ENCODE data around the gene COG7.
"Not testable (repeated sequence)": the region's sequence is repeated elsewhere in the genome, so short reads cannot be mapped to it uniquely, and the experiment has no call there.

Gene COG7

DNA sequence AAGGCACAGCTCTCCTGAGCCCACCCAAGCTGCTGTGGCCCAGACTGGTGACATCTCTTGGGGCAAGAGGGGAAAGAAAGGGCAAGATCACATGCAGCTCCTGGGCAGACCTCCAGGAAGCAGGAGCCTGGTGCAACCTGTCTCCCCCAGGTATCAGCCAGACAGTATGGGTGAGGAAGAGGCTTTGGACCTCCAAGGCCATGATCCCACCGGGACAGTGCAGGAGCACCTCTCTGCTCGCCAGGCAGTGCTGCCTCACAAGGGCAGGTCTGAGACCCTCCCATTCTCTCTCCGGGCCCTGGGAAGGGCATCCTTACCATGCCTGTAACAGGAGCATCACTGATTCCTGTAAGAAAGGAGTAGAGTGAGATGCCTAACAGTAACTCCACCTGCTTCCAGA, 25.6 kb upstream of the COG7 start:
- FAIRE-seq, result no peak
- DNase-seq (ENCODE audit: insufficient read length, low spot score), result no peak

DNA sequence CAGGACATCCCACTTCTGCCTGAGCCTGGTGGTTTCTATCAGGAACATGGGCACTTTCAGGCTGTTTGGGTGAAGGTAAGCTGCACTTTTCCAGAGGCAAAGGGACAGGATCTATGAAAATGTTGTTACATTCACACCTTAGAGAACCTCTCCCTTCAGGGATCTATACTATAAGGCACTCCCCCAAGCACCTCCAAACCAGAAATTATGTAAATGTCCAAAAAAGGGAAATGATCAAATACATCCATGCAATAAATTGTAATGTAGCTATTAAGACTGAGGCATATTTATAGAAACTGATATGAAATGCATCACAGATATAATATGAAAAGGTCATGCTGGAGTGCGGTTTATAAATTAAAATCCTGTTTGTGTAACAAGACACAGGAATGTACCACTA, 23.3 kb upstream of the COG7 start:
- no peak for FAIRE-seq
- DNase-seq (ENCODE audit: insufficient read length, low spot score), result no peak

DNA sequence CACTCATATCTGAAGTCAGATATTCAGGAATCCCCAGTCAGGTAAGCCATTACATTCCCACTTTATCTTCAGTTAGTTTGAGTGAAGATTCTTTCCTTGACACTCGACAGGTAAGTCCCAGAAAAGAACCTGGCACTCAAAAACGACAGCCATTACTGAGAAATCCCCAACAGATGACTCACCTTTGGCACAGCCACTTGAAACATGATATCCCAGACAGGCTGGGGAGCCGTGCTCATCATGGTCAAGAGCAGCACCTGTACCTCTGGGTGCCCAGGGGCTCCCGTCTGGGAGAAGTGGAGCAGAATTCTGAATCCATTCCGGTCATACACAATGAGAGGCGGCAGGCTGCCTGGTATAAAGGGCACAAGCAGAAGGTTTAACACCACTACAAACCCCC, 16.8 kb upstream of the COG7 start:
- FAIRE-seq, result no peak

DNA sequence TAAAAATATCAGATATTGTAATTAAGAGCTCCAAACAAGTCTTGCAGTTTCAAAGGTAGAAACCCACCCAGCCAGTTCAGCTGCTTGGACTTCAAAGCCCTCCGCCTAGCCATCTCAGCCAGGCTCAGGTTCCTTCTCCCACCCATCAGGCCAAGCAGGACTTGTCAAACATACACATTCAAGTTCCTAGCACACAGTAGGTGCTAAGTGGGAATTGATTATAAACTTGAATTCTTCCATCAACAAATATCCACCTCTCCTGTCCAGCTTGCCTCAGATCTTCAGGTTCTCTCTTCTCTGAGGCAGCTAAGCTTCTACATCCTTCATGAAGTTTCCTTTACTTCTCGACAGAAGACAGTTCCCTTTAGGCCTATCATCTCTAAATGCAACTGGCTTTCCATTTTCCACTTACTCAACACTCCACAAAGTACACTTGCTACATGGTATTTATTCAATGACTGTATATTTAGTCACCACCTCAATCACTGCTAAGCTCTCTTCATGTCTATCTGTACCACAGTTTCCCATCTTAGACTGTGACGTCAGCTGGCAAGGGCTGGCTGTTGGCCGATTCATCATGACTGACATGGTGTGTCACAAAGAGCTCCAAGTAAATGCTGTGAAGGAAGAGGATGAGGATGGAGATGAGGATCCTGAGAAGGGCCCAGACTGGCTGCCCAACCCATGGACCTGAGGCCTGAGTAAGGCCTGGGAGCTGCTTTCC, 13.3 kb upstream of the COG7 start:
- DNase-seq (ENCODE audit: insufficient read length, low spot score) (no peak), FAIRE-seq (no peak)

More for the DNA sequence above, 16.8 kb upstream of the COG7 start:
- no peak for DNase-seq (ENCODE audit: insufficient read length, low spot score)

DNA sequence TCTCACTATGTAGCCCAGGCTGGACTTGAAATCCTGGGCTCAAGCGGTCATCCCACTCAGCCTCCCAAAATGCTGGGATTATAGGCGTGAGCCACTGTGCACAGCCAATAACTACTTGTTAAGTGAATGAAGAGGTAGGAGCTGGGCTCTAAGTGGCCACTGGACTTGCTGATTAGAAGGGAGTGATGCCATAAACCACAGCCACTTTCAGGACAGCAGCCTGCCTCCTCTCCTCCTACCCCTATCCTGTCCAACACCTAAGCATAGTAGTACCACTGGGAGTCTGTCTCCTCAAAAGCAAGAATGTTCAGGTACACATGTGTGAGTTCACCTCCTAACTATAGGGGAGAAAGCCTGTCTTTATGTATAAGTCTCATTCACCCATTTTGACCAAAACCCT, 12.2 kb upstream of the COG7 start:
- DNase-seq (ENCODE audit: insufficient read length, low spot score) (no peak), FAIRE-seq (no peak)

DNA sequence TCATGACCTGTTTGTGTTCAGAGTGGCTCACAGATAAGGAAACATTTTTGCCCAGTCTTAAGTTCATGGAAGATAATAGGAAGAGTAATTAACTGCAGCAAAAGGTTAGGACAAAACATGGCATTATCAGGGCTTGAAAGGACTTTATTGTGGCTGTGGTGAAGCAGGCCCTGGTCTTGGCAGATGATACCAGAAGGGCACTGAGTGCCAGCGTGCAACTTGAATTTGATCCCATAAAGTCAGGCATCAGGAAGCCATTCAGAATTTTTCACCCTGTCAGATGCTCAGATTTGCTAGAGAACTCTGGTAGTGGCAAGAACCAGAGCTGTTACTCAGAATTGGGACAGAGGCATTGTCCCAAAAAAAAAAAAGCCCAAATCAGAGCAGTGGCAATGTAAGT, 11.2 kb upstream of the COG7 start:
- FAIRE-seq (no peak), DNase-seq (ENCODE audit: insufficient read length, low spot score) (no peak)

DNA sequence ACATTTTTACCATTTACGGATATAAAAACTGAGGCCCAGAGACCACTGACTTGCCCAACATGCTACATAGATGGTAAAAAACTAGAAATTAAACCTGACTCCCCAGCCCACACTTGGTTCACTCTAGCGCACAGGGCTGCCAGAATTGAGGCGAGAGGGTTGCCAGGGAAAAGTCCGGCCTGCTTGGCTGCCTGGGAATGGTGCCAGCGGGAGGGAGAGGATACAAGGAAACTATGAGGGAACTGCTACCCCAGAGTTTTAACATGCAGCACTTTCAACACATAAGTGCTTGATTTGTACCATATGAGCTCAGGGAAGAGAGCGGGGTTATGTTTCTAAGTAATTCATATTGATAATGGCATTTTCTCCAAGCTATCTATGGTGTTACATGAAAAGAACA, 10.0 kb upstream of the COG7 start:
- DNase-seq (ENCODE audit: insufficient read length, low spot score); FAIRE-seq: not testable (repeated sequence)

DNA sequence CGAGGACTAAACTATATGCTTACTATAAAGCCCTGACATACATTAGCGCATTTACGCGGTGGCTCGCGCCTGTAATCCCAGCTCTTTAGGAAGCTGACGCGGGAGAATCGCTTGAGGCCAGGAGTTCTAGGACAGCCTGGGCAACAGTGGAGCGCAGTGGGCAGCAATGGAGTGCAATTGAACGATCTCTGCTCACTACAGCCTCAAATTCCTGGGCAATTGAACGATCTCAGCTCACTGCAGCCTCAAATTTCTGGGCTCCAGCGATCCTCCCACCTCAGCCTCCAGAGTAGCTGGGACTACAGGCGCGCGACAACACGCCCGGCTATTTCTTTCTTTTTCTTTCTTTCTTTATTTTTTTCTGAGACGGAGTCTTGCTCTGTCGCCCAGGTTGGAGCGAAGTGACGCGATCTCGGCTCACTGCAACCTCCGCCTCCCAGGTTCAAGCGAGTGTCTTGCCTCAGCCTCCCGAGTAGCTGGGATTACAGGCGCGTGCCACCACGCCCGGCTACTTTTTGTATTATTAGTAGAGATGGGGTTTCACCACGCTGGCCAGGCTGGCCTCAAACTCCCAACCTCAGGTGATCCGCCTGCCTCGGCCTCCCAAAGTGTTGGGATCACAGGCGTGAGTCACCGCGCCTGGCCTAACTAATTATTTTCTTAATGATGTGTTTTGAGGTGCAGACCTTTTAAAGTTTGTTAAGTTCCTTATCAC, 506 bp upstream of the COG7 start:
- FAIRE-seq (no peak), DNase-seq (ENCODE audit: insufficient read length, low spot score) (no peak)

DNA sequence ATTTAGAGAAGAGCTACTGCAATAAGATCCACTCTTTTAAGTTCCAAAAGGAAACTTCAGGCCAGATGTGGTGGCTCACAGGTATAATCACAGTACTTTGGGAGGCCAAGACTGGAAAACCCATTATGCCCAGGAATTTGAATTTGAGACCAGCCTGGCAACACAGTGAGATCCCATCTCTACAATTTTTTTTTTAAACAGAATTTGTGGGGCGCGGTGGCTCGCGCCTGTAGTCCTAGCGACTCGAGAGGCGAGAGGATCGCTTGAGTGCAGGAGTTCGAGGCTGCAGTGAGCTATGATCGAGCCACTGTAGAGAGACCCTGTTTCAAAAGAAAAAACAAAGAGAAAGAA, 793 bp downstream of the COG7 start:
- no peak for FAIRE-seq
- DNase-seq (ENCODE audit: insufficient read length, low spot score), result no peak

DNA sequence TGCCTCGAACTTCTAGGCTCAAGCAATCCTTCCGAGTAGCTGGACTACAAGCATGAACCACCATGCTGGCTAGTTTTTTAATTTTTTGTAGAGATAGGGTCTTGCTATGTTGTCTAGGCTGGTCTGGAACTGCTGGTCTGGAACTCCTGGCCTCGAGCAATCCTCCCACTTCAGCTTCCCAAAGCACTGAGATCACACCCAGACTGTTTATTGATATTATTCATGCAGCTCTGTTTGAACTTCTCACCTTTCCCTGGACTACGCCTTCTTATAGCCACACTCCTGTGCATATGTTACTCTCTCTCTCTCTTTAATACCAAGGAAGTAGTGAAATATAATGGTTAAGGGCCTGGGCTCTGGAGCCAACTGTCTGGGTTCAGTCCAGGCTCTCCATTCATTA, 4.6 kb downstream of the COG7 start:
- no peak for FAIRE-seq

DNA sequence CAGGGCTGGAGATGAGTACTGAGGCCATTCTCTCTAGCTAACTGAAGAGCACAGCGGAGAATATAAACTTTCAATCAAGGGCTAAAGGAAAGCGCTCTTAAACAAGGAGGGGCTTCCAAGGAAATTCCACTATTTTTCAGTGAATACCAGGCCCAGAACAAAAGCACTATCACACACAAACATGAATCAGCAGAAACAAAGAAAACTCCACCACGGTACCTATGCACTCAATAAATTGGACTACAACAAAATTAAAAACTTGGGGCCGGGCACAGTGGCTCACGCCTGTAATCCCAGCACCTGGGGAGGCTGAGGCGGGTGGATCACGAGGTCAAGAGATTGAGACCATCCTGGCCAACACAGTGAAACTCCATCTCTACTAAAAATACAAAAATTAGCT, 15.4 kb downstream of the COG7 start:
- DNase-seq (ENCODE audit: insufficient read length, low spot score); FAIRE-seq: not testable (repeated sequence)

More for the DNA sequence above, 4.6 kb downstream of the COG7 start:
- DNase-seq (ENCODE audit: insufficient read length, low spot score), result no peak

DNA sequence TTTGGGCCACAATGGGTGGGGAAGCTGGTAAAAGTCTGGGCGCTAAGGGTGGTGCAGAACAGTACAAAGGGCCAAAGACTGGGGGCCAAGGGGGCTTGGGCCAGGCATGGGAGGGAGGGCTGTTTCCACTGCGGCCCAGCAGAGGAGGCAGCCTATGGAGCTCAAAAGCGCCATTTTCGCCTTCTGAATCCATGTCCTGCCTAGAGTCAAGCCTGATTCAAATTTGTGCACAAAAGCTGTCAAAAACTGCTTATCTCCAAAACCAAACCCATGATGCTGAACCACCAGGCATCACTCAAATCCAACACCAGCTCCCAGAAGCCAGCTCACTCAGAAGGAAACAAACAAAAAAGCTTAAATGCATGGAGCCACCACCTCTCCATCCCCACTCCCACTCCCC, 16.0 kb downstream of the COG7 start:
- no peak for DNase-seq (ENCODE audit: insufficient read length, low spot score)
- FAIRE-seq, result no peak

DNA sequence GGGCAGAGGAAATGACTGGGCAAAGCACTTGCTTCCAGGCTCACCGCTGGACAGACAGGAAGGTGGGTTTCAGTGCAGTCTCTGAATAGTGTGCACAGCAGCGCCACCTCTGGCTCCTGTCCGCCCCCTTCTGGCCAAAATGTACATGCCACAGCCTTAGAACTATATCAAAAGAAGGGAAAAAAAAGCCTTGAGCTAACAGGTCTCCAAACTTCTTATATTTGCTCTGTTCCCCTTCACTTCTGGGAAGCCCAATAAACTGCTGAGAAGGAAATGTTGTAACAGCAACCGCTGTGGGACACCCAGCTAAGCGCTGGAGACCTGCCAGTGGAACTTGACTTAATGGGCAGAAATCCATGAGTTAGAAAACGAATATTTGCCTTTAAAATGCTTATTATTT, 17.5 kb downstream of the COG7 start:
- no peak for FAIRE-seq
- DNase-seq (ENCODE audit: insufficient read length, low spot score), result peak; percentile 48

DNA sequence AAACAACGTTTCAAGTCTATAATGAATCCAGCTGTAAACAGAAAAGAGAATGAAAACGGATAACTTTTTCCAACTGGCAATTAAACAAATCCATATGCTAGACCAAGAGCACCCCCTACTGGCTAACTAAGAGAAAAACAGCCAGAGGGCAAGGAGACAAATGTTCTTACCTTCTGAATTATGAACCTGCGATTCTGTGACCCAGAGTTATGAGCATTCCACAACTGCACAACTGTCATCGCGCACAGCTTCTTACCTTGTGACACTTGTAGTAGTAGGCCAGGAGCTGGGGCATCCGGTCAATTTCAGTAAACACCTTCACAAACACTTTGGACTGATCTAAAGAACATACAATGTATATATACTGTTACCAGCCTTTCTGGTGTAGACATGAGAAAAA, 18.6 kb downstream of the COG7 start:
- DNase-seq (ENCODE audit: insufficient read length, low spot score) (peak; percentile 52), FAIRE-seq (no peak)

DNA sequence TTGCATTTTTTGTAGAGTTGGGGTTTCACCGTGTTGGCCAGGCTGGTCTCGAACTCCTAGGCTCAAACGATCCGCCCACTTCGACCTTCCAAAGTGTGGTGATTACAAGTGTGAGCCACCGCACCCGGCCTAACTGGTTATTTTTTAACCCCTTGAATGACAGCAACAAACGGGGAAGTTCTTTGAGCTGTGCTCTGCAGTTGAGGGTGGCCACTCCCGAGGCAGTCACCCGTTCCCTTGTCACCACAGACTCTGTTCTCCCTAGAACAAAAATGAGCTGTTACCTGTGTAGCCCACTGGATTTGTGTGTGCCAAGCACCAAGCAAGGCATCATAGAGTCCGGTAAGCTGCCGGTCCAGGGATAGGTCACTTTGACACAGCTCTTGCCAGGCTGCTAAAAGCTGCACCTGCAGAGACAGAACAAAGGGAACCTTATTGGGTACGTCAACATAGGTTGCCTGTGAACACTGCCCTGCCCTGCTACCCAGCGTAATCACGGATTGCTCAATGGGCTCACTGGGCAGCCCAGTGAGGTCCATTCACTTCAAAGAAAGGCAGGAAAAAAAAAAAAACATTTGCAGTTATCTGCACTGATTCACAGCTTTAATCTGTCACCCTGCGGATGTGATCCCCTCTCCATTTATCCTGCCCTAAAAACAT, 19.6 kb downstream of the COG7 start:
- FAIRE-seq (no peak), DNase-seq (ENCODE audit: insufficient read length, low spot score) (no peak)

DNA sequence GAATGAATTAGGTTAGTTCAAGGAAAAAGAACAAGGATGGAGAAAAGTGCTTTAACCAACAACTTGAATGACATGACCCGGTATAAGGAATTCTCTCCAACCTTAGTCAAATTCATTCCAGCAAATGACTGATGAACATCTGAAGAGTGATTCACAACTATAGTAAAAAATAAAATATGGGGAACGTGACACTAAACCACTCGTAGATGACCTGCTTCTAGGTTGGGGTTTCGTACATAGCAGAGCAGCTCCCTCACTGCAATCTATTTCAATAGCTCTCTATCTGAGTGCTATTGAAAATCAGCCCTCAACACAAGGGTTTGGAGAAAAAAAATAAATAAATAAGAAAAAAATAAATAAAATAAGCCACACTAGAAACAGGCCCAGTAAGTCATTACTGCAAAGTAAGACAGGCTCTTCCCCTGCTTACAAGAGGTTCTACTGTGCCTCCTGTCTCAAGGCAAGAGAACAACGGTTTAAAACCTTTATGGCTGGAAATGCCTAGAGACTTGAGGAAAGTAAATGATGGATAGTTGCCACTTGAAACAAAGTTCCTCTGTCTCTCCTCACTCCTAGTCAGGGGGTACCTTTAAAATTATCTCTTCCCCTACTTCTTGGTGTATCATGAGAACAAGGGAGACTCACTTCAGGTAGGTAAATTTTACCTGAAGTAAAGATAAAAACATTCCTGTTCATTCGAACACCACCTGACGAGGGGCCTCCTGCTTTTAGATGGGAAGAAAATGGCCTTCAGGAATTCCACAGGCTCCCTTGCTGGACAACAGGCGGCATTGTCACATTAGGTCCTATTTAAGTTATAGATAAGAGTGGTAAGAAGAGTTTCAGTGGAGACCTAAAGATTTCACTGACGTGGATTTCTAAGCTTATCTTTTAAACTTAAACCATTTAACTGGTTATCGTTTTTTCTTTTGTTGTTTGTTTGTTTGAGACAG, 20.5 kb downstream of the COG7 start:
- no peak for FAIRE-seq
- no peak for DNase-seq (ENCODE audit: insufficient read length, low spot score)

DNA sequence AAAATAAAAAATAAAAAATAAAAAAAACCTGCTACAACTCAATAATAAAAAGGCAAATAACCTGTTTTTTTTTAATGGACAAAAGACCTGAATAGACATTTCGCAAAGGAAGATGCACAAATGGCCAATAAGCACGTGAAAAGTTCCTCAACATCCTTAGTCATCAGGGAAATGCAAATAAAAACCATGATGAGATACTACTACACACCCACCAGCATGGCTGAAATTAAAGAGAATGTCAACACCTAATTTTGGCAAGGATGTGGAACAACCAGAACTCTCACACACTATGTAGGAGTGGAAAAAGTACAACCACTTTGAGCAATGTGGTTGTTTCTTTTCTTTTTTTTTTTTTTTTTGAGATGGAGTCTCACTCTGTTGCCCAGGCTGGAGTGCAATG, 24.6 kb downstream of the COG7 start:
- DNase-seq (ENCODE audit: insufficient read length, low spot score) (no peak), FAIRE-seq (no peak)

DNA sequence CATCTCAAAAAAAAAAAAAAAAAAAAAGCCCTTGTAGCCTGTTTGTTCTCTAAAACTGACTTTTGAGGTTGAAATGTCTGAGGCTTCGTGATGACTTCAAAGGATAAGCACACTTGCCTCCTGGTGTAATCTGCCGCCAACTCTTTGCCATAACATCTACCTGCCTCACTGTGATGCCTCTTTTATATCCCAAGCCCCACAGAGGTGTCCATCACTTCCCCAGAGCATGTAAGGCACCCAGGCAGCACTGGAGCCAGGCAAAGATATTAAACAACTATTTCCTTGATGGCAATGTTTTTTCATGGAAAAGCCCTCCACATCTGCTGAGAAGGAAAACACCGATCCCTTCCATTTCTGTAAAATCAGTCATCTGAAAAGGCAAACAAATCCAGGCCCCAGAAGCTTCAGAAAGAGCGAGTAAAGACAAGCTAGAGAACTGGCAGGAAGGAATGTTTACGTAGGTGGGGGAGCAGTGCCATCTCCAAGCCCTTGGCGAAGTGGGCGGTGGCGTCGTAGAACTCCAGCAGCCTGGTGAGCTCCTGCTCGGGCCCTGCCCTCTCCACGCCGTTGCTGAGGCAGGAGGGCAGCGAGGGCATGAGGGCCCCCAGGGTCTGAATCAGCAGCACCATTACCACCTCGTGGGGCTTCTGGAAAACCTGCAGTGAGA, 28.6 kb downstream of the COG7 start:
- no peak for DNase-seq (ENCODE audit: insufficient read length, low spot score)
- FAIRE-seq, result no peak

DNA sequence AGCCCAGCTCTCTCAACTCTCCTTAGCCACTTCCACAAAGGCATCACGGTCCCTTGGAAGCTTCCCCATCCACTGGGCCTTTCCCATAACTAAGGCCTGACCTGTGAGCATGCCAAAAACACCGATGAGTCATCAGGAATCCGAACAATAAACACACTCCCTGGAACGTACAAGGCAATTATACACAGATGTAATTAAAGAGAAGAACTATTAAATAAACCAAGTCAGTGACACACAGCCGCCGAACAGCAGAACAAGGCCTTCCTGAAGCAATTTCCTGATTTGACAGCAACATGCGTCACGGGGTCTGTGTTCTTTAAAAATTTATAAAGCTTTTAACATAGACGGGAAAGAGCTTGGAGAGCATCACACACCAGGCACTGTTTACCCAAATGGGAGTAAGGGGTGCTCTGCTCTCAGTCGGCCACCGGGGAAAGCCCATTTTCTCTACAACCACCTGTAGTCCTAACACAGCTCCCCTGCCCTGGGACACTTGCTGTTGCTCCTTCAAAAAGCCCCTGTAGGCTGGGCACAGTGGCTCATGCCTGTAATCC, 29.4 kb downstream of the COG7 start:
- DNase-seq (ENCODE audit: insufficient read length, low spot score), result peak; percentile 65
- FAIRE-seq, result no peak

DNA sequence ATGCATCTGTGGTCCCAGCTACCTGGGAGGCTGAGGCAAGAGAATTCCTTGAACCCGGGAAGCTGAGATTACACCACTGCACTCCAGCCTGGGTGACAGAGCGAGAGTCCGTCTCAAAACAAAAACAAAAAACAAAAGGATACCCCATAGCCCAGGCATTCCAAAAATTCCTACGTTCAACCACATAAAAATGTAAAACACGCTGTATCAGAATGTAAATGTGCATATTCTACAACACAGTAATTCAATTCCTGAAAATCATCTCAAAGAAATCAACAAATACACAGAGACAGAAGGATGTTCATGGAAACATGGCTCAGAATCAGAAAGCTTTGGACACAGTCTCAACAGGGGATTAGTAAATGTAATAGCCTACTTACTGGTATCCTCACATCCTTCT, 33.0 kb downstream of the COG7 start:
- FAIRE-seq (no peak), DNase-seq (ENCODE audit: insufficient read length, low spot score) (no peak)
